ENCODE data around the gene SUSD1. TPM values are rescaled to one million over a fixed set of nuclear protein-coding genes. Genes with fewer than 3 reads are reported as not detected.

SUSD1 gene
- total RNA-seq, 4 donors from 2014 or later: 5.9 to 10.0 (median 7.4) TPM

- no peak overlapping the region for H3K4me3 ChIP-seq
- H3K27me3 ChIP-seq: no peaks in the 10 kb centered on the region
- TF ChIP-seq POLR2AphosphoS5 (IDR thresholded peaks at IDR 0.05) (no peak), EP300 (IDR thresholded peaks at IDR 0.05) (no peak), POLR2A (IDR thresholded peaks at IDR 0.05) (no peak)
- TF ChIP-seq, protein P1, sequence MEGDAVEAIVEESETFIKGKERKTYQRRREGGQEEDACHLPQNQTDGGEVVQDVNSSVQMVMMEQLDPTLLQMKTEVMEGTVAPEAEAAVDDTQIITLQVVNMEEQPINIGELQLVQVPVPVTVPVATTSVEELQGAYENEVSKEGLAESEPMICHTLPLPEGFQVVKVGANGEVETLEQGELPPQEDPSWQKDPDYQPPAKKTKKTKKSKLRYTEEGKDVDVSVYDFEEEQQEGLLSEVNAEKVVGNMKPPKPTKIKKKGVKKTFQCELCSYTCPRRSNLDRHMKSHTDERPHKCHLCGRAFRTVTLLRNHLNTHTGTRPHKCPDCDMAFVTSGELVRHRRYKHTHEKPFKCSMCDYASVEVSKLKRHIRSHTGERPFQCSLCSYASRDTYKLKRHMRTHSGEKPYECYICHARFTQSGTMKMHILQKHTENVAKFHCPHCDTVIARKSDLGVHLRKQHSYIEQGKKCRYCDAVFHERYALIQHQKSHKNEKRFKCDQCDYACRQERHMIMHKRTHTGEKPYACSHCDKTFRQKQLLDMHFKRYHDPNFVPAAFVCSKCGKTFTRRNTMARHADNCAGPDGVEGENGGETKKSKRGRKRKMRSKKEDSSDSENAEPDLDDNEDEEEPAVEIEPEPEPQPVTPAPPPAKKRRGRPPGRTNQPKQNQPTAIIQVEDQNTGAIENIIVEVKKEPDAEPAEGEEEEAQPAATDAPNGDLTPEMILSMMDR (IDR thresholded peaks at IDR 0.05): no peak
- H3K36me3 ChIP-seq: no peaks in the 10 kb centered on the region
- no peak for ATAC-seq
- H3K27ac ChIP-seq: no peak overlapping the region
- no peaks in the 10 kb centered on the region for H3K9me3 ChIP-seq
- peaks cover 11 to 29% (median 17%) of the 10 kb centered on the region in 3 donors for H3K4me1 ChIP-seq
- 86 to 90% methylated on average over 3 of the region's 3 CpGs for WGBS, 2 donors (ENCODE audit: low coverage in 1 of 2)
Measured at GRCh38 chr9:112009656-112010055, 165.4 kb downstream of the SUSD1 start.

DNA sequence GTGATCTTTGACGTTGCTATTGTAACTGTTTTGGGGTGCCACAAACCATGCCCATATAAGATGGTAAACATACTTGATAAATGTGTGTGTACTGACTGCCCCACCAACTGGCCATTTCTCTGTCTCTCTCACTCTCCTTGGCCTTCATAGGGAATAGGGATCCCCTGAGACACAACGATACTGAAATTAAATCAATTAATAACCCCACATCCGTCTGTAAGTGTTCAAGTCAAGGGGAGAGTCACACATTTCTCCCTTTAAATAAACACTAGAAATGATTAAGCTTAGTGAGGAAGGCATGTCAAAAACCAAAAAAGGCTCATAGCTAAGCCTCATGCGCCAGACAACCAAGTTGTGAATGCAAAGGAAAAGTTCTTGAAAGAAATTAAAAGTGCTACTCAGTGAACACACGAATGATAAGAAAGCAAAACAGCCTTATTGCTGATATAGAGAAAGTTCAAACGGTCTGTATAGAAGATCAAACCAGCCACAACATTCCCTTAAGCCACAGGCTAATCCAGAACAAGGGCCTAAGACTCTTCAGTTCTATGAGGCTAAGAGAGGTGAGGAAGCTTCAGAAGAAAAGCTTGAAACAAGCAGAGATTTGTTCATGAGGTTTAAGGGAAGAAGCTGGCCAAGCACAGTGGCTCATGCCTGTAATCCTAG lies 167.4 kb downstream of the SUSD1 start:
- TF ChIP-seq, protein P1 (IDR thresholded peaks at IDR 0.05): no peak
- no peak for TF ChIP-seq EP300 (IDR thresholded peaks at IDR 0.05)
- no peak for TF ChIP-seq POLR2A (IDR thresholded peaks at IDR 0.05)
- TF ChIP-seq POLR2AphosphoS5 (IDR thresholded peaks at IDR 0.05): no peak
- Histone ChIP-seq H3K4me3 (no peak overlapping the region), H3K27me3 (no peaks in the 10 kb centered on the region), H3K4me1 (peaks cover 8 to 17% (median 12%) of the 10 kb centered on the region in 3 donors), H3K9me3 (no peaks in the 10 kb centered on the region), H3K36me3 (no peaks in the 10 kb centered on the region), H3K27ac (no peak overlapping the region)
- no peak for ATAC-seq
- 55 to 70% methylated on average over 4 to 6 of the region's 6 CpGs for WGBS, 2 donors (ENCODE audit: low coverage in 1 of 2)

DNA sequence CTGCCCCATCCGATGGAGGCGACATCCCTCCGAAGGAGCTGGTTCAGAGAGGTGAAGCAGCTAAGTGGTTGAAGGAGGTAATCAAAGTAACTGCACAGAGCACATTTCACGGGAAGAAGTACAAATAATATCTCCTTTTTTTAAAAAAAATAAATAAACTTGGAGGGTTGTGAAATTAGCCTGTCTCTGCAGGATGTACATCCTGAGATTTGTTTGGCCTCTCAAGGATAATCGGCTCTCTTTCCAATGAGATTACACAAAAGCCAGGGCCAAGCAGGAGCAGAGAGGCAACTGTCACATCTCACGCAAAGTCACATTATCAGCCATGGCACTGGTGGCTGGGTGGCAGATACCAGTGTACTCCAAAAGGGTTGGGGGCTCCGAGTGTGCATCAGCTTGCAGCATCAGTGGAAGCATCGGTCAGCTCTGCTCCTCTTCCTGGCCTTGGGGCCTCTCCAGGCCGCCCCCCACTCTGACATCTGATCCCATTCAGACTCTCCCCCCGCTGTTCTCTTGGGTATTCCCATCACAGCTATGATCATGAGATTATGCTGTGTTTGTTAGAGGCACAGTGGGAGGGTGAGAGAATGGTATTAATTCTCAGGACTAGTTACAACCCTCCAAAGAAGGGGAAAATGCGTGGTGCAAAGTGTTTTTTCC lies 168.6 kb downstream of the SUSD1 start:
- TF ChIP-seq POLR2A (IDR thresholded peaks at IDR 0.05) (no peak), POLR2AphosphoS5 (IDR thresholded peaks at IDR 0.05) (no peak), EP300 (IDR thresholded peaks at IDR 0.05) (no peak)
- TF ChIP-seq, protein P1 (IDR thresholded peaks at IDR 0.05): no peak
- Histone ChIP-seq H3K4me1 (peaks cover 0 to 5% (median 0%) of the 10 kb centered on the region in 3 donors), H3K36me3 (no peaks in the 10 kb centered on the region), H3K27me3 (no peaks in the 10 kb centered on the region), H3K27ac (no peak overlapping the region), H3K4me3 (no peak overlapping the region), H3K9me3 (no peaks in the 10 kb centered on the region)
- WGBS, 2 donors (ENCODE audit: low coverage in 1 of 2): 63 to 84% methylated on average over 3 to 9 of the region's 11 CpGs
- ATAC-seq: no peak

DNA sequence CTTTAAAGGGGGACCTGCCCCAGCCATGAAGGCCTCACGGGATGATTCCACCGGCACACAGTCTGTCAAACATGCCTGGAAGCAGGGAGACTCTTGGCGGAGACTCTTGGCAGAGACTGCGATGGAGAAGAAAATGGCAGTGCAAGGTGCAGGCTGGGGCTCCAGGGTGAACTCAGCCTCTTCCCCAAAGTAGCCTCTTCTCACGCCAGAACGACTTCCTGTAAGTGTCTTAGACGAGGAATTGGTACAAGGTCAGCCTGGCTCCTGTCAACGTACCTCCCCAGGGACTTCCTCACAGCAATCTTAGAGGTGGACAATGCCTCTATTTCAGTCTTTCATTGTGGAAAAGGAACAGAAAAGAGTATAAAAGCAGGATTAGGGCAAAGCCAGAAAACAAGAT lies 169.2 kb downstream of the SUSD1 start:
- no peak for ATAC-seq
- no peaks in the 10 kb centered on the region for H3K27me3 ChIP-seq
- H3K4me1 ChIP-seq: no peaks in the 10 kb centered on the region
- H3K27ac ChIP-seq: no peak overlapping the region
- no peaks in the 10 kb centered on the region for H3K36me3 ChIP-seq
- 56 to 60% methylated on average over 2 to 5 of the region's 8 CpGs for WGBS, 2 donors (ENCODE audit: low coverage in 1 of 2)
- no peaks in the 10 kb centered on the region for H3K9me3 ChIP-seq
- TF ChIP-seq EP300 (IDR thresholded peaks at IDR 0.05) (no peak), POLR2AphosphoS5 (IDR thresholded peaks at IDR 0.05) (no peak), POLR2A (IDR thresholded peaks at IDR 0.05) (no peak)
- TF ChIP-seq, protein P1 (IDR thresholded peaks at IDR 0.05): no peak
- H3K4me3 ChIP-seq: no peak overlapping the region

- Histone ChIP-seq H3K9me3 (no peaks in the 10 kb centered on the region), H3K27ac (no peak overlapping the region), H3K27me3 (no peaks in the 10 kb centered on the region), H3K4me3 (no peak overlapping the region), H3K4me1 (no peaks in the 10 kb centered on the region), H3K36me3 (no peaks in the 10 kb centered on the region)
- ATAC-seq: no peak
- WGBS, 2 donors (ENCODE audit: low coverage in 1 of 2): 95 to 100% methylated on average over 1 to 4 of the region's 4 CpGs
- no peak for TF ChIP-seq POLR2AphosphoS5 (IDR thresholded peaks at IDR 0.05)
- TF ChIP-seq EP300 (IDR thresholded peaks at IDR 0.05): no peak
- TF ChIP-seq, protein P1 (IDR thresholded peaks at IDR 0.05): no peak
- no peak for TF ChIP-seq POLR2A (IDR thresholded peaks at IDR 0.05)
Measured at GRCh38 chr9:112003538-112003937, 171.6 kb downstream of the SUSD1 start.
